SKM-1 treated with dmso at 0.1 percent for 144 hours (cell line): ENCODE results near the gene GAGE10.

Experiments
- DNase-seq: peaks from one replicate; lab custom pipeline; 2025; ENCODE audit not compliant: unreplicated experiment; lab: John Stamatoyannopoulos, UW

GAGE10 gene, protein sequence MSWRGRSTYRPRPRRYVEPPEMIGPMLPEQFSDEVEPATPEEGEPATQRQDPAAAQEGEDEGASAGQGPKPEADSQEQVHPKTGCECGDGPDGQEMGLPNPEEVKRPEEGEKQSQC

GRCh38 chrX:49303346-49303745 lies at the start of gene GAGE10:
Gene GAGE10 (plus strand): TSS chrX:49303646. CDS start chrX:49304860, 1,214 bp downstream.
- DNase-seq, result no peak

DNA sequence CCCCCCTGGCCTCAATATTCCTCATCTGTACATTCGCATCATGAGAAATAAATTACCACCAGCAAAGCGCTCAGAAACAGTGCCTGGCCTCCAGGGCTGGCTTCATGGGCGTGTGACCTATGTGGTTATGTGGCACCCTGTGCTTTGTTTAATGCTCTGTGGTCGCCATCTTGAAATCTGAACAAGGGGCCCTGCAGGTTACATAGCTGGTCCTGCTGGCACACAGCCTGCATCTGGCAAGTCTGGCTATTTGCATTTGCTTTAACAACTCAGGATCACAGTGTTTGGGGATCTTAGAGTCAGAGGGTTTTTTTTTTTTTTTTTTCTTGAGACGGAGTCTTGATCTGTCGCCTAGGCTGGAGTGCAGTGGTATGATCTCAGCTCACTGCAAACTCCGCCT lies 48.8 kb upstream of the GAGE10 start:
- no peak for DNase-seq

- DNase-seq, result no peak
These were observed 47.0 kb upstream of the GAGE10 start for GRCh38 chrX:49256268-49256995.

GRCh38 chrX:49257074-49257790 lies 46.2 kb upstream of the GAGE10 start:
- DNase-seq, result no peak

DNA sequence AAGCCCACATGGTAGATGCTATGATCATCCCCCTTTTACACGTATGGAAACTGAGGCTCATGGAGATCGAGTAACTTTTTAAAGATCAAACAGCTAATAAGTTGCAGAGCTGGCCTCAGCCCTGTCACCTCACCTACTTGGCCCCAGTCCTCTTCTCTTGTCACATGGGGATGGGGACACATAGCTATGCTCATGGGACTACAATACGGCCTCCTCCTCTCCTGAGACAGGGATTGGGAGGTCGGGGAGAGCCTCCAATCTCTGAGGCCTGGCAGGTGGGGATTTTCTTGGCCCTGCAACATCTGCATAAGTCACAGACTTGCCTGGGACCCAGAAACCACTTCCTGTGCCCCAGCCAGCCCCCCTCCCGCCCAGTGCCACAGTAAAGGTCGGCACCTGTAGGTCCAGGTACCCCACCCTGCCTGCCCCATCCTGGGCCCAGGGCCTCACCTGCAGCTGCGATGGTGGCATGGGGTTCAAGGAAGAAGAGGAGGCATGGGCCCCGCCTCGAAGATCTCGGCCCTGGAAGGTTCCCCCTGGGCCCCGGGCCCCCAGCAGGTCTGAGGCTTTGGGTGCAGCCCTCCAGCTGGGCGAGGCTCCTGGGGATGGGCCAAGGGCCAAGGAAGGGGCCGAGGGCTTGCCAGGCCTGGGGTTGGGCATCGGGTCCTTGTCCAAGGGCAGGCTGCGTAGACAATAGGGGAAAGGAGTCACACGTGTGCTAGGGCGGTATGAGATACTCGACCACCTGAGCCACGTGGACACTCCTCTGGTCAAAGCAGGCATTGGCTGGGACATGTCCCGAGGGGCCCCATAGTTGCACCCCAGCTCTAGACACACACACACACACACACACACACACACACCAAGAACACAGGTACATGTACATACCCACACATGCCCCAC lies 45.3 kb upstream of the GAGE10 start:
- DNase-seq, result no peak

DNA sequence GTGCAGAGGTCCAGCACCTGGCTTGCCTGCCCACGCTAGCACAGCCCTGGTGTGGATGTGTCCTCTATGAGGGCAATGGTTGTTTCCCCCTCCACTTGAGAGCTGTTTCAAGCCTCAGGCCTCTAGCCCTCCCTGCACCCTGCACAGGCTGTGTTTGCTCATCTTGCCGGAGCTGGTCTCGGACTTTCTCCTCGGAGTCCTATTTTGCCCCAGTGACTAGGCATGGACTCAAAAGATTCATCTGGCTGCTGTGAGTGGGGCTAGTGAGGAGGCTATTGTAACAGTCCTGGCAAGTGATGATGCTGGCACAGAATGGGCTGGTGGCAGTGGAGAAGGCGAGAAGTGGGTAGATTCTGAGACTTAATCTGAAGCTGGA lies 44.7 kb upstream of the GAGE10 start:
- no peak for DNase-seq

- no peak for DNase-seq
These were observed 43.0 kb upstream of the GAGE10 start for GRCh38 chrX:49260221-49260985.

DNA sequence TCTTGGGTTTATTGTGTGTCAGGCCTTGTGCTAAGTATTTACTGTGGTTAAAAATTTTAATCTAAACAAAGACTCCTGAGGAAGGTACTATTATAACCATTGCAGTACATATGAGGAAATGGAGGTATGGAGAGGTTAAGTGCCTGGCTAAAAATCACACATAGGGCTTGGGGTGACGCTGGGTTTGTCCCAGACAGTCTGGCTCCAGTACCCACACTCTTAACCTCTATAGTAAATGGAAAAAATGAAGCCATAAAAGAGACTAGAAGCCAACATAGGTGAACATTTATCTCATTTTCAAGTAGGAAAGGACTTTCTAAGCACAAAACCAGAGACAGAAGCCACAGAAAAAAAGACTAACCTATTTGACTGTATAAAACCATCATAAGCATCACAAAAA lies 40.8 kb upstream of the GAGE10 start:
- no peak for DNase-seq

DNA sequence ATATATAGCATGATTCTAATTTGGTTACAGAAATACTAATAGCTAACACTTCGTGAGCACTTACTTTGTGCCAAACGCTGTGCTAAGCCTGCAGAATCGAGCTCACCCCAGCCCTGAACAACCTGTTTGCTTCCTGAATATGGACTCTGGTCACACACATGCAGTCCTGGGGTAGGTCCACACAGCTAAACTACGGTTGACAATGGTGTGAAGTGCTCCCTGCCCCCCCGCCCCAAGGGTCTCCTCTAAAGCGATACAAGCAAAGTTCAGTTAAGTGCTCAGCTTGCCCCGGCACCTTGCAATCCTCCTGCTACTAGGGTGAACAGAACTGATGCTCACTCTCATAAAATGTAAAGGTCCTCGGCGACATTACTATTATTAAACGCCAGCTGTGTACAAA lies 39.8 kb upstream of the GAGE10 start:
- DNase-seq, result no peak

GRCh38 chrX:49264460-49264859 lies 39.0 kb upstream of the GAGE10 start, which contains the start of gene FOXP3:
Gene FOXP3 (minus strand): TSS chrX:49264710. CDS start chrX:49258505, 6,205 bp downstream.
- no peak for DNase-seq

DNA sequence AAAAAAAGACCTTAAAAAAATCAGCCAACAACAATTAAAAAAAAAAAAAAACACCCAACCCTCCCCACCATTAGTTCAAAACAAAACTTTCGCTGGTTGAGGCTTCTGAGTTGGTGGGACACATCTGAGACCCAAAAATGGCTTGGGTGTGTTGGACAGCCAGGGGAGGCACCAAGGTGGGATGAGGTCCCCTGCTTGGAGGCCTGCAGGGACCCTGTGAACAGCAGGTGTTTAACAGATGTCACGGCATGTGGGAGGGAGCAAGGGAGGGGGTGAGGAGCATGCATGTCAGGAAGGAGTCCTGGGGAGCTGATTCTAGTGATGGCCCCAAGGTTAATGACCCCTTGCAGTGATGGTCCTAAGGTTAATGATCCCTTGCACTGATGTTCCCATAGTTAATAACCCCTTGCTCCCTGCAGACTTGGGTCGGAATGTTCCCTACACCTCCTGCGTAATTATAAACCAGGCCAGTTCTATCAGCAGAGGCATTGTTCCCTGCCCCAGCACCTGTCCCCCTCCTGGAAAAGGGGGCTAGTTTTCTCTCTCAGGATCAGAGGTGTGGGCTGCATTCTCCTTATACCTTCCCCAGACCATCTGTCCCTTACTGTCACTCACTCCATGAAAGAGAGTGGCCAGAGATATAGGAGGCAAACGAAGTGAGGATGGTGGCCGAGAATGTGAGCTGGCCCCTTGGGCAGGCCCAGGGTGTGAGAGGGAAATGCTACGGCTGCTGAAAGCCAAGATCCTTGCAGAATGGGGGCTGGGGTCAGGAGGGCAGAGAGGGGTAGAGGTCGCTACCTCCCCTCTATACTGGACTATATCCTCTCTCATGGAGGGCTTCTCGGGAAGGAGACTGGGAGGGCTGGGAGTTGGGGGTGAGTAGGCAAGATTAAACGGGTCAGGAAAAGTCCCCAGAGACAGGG lies 36.7 kb upstream of the GAGE10 start:
- no peak for DNase-seq

GRCh38 chrX:49268702-49269009 lies 34.8 kb upstream of the GAGE10 start:
- DNase-seq, result no peak

DNA sequence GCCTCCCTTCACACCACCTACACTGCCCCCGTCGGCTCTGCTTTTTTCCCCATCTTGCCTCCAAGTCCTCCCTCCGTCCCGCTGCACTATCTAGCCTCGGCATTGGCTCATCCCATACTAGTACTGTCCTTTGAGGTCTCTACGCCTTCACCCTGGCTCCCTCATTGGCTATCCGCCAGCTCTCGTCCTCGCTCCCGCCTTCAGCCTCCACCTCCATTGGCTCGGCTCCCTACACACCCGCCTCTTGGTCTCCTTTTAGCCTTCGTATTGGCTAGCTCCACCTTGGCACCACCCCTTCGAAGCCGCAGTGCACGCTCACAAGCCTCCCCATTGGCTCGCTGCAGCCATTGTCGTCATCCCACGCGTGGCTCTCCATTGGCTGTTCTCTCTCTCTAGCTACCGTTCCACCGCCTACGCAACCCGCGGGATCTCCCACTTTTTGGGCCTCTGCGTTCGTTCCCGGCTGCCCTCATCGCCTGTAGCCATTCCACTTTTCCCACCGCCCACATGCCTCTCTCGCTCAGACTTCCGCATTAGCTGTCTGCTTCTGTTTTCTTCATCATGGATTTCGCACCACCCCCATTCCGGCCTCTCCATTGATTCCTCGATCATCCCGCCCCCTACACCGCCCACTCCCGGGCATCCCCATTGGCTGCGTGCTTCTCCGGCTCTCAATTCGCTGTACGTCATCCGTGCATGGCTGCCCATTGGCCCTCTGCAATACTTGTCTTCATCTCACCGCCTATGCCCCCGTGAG lies 34.3 kb upstream of the GAGE10 start:
- DNase-seq, result peak; percentile 94

DNA sequence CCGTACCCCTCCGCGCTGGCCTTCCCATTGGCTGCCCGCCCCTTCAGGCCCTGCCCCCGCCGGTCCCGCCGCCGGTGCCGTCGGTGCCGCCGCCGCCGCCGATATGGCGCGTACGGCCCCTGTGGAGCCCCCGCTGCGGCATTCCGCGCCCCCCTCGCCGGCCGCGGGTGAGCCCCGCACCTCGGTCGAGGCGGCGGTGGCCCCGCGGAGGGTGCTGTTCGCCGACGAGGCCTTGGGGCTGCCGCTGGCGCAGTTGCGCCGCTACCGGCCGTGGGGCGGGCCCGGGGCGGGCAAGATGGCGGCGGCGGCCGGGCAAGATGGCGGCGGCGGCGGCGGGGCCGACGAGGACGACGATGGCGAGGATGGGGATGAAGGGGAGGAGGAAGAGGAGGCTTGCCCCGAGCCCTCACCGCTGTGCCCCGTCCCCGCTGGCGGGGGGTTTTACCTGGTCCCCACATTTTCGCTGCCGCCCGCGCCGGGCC lies 33.6 kb upstream of the GAGE10 start, which contains the start of gene PPP1R3F:
Gene PPP1R3F, plus strand, starts transcription at position 27 of the 482 bp plus-strand sequence. Its CDS starts 77 bp downstream, at position 104.
- no peak for DNase-seq

GRCh38 chrX:49270249-49270921 lies 33.1 kb upstream of the GAGE10 start:
- no peak for DNase-seq

DNA sequence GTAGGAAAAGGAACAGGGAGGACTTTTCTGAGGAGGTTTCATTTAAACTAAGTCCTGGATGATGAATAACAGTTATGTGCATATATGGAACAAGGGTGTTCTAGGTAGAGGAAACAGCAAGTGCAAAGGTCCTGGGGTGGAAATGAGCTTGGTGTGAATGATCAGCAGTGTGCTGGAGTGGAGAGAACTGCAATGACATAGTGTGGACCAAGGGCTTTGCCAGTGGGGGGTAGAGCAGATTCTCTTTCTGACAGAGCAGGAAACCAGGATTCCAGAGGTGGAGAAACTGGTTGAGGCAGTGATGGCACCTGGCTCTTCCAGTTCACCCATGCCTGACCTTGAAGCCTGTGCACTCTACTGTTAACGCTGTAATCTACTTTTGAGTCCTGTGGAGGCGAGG lies 32.1 kb upstream of the GAGE10 start:
- DNase-seq, result no peak

DNA sequence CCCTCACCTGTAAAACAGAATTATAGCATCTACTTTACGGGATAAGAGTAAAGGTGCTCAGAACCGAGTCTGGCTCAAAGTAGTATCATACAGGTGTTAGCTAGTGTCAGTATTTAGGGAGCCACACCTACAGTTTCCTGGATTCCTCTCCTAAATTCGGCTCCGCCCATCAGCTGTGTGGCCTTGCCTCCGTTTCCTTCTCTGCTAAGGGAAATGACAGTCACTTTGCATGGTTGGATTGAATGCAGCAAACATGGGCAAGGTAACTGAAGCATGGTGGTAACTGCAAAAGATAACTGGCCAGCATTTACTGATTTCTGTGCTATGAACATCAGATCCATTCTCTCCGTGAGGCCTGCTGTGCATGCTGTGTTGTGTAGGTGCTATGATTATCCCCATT lies 31.0 kb upstream of the GAGE10 start:
- no peak for DNase-seq

DNA sequence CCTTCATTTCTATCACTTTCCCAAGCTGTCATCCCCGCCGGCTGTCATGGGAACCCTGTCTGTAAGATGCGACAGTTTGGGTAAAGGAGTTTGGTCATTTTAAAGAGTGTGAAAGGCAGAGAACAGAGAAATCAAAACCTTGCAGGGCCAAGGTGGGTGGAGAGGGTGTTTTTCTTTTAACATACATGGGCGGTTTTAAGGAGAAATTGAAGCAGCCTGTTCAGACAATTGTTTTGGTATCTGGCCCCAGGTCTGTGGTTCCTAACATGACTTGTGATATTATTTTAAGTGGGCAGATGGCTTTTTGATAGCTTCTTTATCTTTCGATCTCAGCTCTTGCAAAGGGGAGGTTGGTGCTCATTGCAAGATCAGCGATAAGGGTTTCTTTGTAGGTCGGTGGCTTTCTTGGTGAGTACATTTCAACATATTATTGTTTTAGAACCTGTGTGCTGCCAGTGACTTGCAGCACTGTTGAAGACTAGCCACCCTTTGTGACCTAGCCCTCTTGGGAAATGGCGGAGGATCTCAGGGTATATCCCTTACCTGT lies 30.2 kb upstream of the GAGE10 start:
- DNase-seq, result no peak
